ENCODE results near the gene CCDC194. TPM values are rescaled to one million over a fixed set of nuclear protein-coding genes. Genes with fewer than 3 reads are reported as not detected.

CCDC194 gene
- total and polyA plus RNA-seq, 2 of the 8 experiments (the other 6 are each of a cell fraction or from before 2014, with no cell fraction given) = 0.33 TPM; not detected in 1

GRCh38 chr19:17370026-17370587 is 23.9 kb downstream of the CCDC194 start:
- 79% methylated on average over 8 of the region's 8 CpGs; no CpG with 5 or more reads in 1 of the 2 experiments for WGBS, 2 experiments (ENCODE audit: extremely low coverage in 1 of 2, insufficient coverage in 1 of 2, insufficient read length in 1 of 2, insufficient replicate concordance in 2 of 2, low coverage in 1 of 2, low lambda C conversion rate in 2 of 2, missing lambda C conversion rate in 1 of 2)
- Histone ChIP-seq H2AFZ (ENCODE audit: low read length) (peak overlapping the region; percentile 12; the same call in 1 of the 2 replicates), H2BK120ac (replicated peaks; ENCODE audit: low read depth, low read length) (no peak overlapping the region), H3K36me3 (ENCODE audit: control insufficient read depth in 2 of 4, insufficient read depth in 4 of 4, low read length in 3 of 4) (no peaks in the 10 kb centered on the region), H3K4me1 (replicated peaks in 1 of 4; ENCODE audit: control insufficient read depth in 3 of 4, insufficient read depth in 4 of 4, low read length in 3 of 4) (no peaks in the 10 kb centered on the region), H3K9me3 (ENCODE audit: insufficient read depth in 2 of 2, low read depth in 1 of 2, low read length in 1 of 2) (no peaks in the 10 kb centered on the region), H3K56ac (replicated peaks; ENCODE audit: insufficient read length, low read depth, low read length) (no peak overlapping the region), H3K4me2 (ENCODE audit: insufficient read depth in 1 of 2, low read depth in 2 of 2, low read length in 2 of 2) (no peak overlapping the region), H4K91ac (replicated peaks; ENCODE audit: insufficient read length, low read length) (no peak overlapping the region), H3K27ac (ENCODE audit: low read depth, low read length) (no peak overlapping the region), H3K79me1 (ENCODE audit: low read depth, low read length) (no peaks in the 10 kb centered on the region), H2AK5ac (ENCODE audit: low read depth, low read length) (no peak overlapping the region), H4K5ac (ENCODE audit: insufficient read length, low read depth, low read length) (no peak overlapping the region), H2BK5ac (ENCODE audit: low read depth, low read length) (no peak overlapping the region), H3K23me2 (ENCODE audit: low read depth, low read length) (no peaks in the 10 kb centered on the region), H3K4me3 (ENCODE audit: extremely low read depth in 1 of 4, insufficient read depth in 2 of 4, low read depth in 3 of 4, low read length in 4 of 4) (no peak overlapping the region), H2BK12ac (ENCODE audit: low read depth, low read length) (no peak overlapping the region), H3K14ac (ENCODE audit: insufficient read length) (no peak overlapping the region), H3K79me2 (ENCODE audit: control insufficient read depth in 1 of 2, insufficient read depth in 2 of 2, low read length in 2 of 2) (no peaks in the 10 kb centered on the region), H4K8ac (ENCODE audit: extremely low read depth, insufficient read depth, low read length) (no peak overlapping the region), H3K23ac (ENCODE audit: insufficient read length) (no peak overlapping the region), H4K20me1 (replicated peaks in 1 of 2; ENCODE audit: control insufficient read depth in 1 of 2, insufficient read depth in 2 of 2, low read length in 2 of 2) (no peaks in the 10 kb centered on the region), H3K18ac (ENCODE audit: extremely low read depth, low read length) (peak overlapping the region; percentile 60; the same call in 1 of the 2 replicates), H2BK20ac (ENCODE audit: low read length) (0 out of 2 replicates have a peak overlapping the region, but pooled peaks have one; percentile 72), H2BK15ac (ENCODE audit: low read length) (no peak overlapping the region), H3K9ac (replicated peaks in 1 of 4; ENCODE audit: extremely low read depth in 1 of 4, low read depth in 3 of 4, low read length in 3 of 4) (no peak overlapping the region), H3K4ac (replicated peaks; ENCODE audit: insufficient read length, low read depth, low read length) (no peak overlapping the region), H3K27me3 (replicated peaks in 1 of 4; ENCODE audit: control insufficient read depth in 3 of 4, extremely low read depth in 1 of 4, insufficient read depth in 3 of 4, low read length in 3 of 4) (no peaks in the 10 kb centered on the region)
- DNase-seq (ENCODE audit: low read depth in 1 of 2, low spot score in 2 of 2) = no peak
- ChIA-PET POLR2A (ENCODE audit: partially characterized antibody) (no interaction called here), CTCF (ENCODE audit: partially characterized antibody) (interaction anchor here (0.7 kb wide), 1 partner anchor 593 kb away, joined by 3 read pairs; no protein-coding TSS in a partner anchor)
- no peak for FAIRE-seq
- TF ChIP-seq GABPA (IDR thresholded peaks at IDR 0.05; ENCODE audit: borderline replicate concordance, insufficient read depth, low read length) (no peak), POLR2AphosphoS5 (IDR thresholded peaks at IDR 0.05; ENCODE audit: low read depth, low read length) (no peak)
